SJCRH30 (cell line): ENCODE data around the gene TAX1BP1. TPM values are rescaled to one million over a fixed set of nuclear protein-coding genes. Genes with fewer than 3 reads are reported as not detected.

Source experiments
- DNase-seq, 2 experiments: peaks; one replicate each; pipeline ENCODE4 v3.0.0-alpha.2; 2015 to 2020
- H3K27ac ChIP-seq: fragments of 250-450 bp; sonication (Bioruptor Pico); 2 replicates; pipeline ENCODE4 v1.5.1; 2020; ENCODE audit warnings: mild to moderate bottlenecking, moderate library complexity
- H3K27me3 ChIP-seq: fragments of 250-450 bp; sonication (Bioruptor Pico); 2 replicates; pipeline ENCODE4 v1.5.1; 2020; ENCODE audit warnings: mild to moderate bottlenecking, moderate library complexity
- H3K36me3 ChIP-seq: fragments of 250-450 bp; sonication (Bioruptor Pico); 2 replicates; pipeline ENCODE4 v1.5.1; 2020; ENCODE audit warnings: mild to moderate bottlenecking, moderate library complexity
- H3K4me1 ChIP-seq: fragments of 250-450 bp; sonication (Bioruptor Pico); 2 replicates; pipeline ENCODE4 v1.5.1; 2020; ENCODE audit warnings: mild to moderate bottlenecking, moderate library complexity
- H3K4me3 ChIP-seq: fragments of 250-450 bp; sonication (Bioruptor Pico); 2 replicates; pipeline ENCODE4 v1.5.1; 2020; ENCODE audit warnings: mild to moderate bottlenecking, moderate library complexity
- H3K9me3 ChIP-seq: fragments of 250-450 bp; sonication (Bioruptor Pico); replicated peaks from 2 replicates; pipeline ENCODE4 v1.5.1; 2020; ENCODE audit warnings: mild to moderate bottlenecking, moderate library complexity
- total RNA-seq: library from RNA; depleted of rRNA; stranded (reverse); fragments of >200 nt; shearing (Covaris generic); gene quantifications from 2 replicates; pipeline ENCODE4 v1.2.3, GENCODE V29; 2014; rRNA removed

The TAX1BP1 gene
- 79.6 and 93.3 TPM in 2 replicates for total RNA-seq

DNA sequence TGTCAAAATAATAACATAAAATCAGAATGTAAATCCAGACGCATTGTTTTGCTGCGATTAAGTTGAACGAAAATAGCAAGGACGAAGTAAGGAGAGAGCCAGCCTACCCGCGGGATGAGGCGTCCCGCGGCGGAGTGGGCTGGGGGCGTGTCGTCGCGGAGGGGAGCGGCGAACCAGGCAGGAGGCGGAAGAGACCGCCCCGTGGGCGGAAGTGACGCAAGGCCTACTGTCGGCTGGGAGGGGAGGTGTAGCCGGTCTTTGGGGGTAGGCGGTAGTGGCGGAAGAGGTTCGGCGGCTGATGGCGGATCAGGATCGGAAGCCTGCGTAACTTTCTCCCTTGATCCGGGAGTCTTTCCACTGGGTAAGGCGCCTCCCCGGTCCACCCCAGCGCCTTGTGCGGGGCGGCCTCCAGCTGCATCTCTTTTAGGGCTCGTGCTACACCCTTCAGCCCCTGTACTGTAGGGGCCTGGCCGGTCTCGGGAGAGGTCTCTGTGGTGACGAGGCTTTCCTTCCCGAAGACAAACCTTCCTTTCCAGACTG lies at the start of gene TAX1BP1:
TAX1BP1 (plus strand) TSS at position 254 of the 540 bp plus-strand sequence. CDS start 8,363 bp downstream, outside the sequence.
- no peaks in the 10 kb centered on the region for H3K27me3 ChIP-seq
- peak within 1 kb of the TSS; percentile 95 for H3K4me3 ChIP-seq
- peak within 1 kb of the TSS; percentile 76 for H3K27ac ChIP-seq
- no peaks in the 10 kb centered on the region for H3K9me3 ChIP-seq
- H3K4me1 ChIP-seq = peaks cover 6% of the 10 kb centered on the region; the same call in 1 of the 2 replicates
- no peaks in the 10 kb centered on the region for H3K36me3 ChIP-seq
- DNase-seq = peak; percentile 94 to 96

GRCh38 chr7:27690649-27691048 lies 49.3 kb upstream of the TAX1BP1 start:
- Histone ChIP-seq H3K27me3 (no peaks in the 10 kb centered on the region), H3K27ac (no peak overlapping the region), H3K36me3 (no peaks in the 10 kb centered on the region), H3K4me3 (no peak overlapping the region), H3K9me3 (no peaks in the 10 kb centered on the region), H3K4me1 (no peaks in the 10 kb centered on the region)
- DNase-seq = no peak

- DNase-seq = no peak
- 0 out of 2 replicates have a peak, but pooled peaks cover 2% of the 10 kb centered on the region for H3K36me3 ChIP-seq
Observed at GRCh38 chr7:27693794-27694193, 46.2 kb upstream of the TAX1BP1 start.

DNA sequence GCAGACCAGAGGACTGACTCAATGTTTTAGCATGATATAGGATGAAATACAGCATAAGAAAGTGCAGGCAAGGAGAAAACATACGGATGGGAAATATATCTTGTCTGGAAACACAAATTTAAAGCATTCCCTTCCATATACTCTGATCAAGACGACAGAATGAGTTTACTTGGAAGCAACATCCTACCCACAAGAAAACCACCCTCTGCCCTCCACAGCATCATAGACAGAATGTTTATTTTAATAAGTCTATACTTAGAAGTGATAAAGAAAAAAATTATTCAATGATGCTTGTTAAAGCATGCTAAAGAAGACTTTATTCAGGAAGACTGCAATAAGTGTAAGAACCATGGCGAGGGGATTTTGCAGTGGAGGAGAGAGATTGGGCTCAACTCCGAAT lies 44.9 kb upstream of the TAX1BP1 start:
- H3K4me3 ChIP-seq = no peak overlapping the region
- H3K36me3 ChIP-seq = 0 out of 2 replicates have a peak, but pooled peaks cover 2% of the 10 kb centered on the region
- no peak for DNase-seq
- H3K27ac ChIP-seq = no peak overlapping the region
- no peaks in the 10 kb centered on the region for H3K27me3 ChIP-seq
- no peaks in the 10 kb centered on the region for H3K9me3 ChIP-seq
- no peaks in the 10 kb centered on the region for H3K4me1 ChIP-seq

More at GRCh38 chr7:27693794-27694193, 46.2 kb upstream of the TAX1BP1 start:
- Histone ChIP-seq H3K4me1 (no peaks in the 10 kb centered on the region), H3K4me3 (no peak overlapping the region), H3K27me3 (no peaks in the 10 kb centered on the region), H3K27ac (no peak overlapping the region), H3K9me3 (no peaks in the 10 kb centered on the region)

DNA sequence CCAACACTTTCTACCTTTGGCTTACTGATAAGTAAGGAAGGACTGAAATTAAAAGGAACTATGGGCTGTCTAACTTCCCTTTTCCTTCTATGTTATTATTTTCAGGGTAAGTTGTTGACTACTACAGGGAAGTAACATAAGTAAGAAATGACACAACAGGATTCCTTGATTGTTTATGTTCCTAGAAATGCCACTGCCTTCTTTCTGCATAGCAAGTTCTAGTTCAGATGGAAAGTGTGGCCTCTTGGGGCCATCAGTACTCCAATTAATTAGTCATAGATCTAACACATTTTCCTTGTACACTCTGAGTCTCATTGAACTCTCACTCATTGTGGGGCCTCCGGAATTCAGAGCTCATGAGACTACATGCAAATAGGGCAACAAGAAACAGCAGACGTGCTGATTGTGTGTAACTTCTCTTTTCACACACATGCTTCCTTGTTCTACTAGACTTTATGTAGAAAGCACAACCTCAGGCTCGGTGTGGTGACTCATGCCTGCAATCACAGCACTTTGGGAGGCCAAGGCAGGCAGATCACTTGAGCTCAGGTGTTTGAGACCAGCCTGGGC lies 42.0 kb upstream of the TAX1BP1 start:
- no peak for DNase-seq
- Histone ChIP-seq H3K27me3 (no peaks in the 10 kb centered on the region), H3K4me1 (no peaks in the 10 kb centered on the region), H3K9me3 (no peaks in the 10 kb centered on the region), H3K36me3 (0 out of 2 replicates have a peak, but pooled peaks cover 2% of the 10 kb centered on the region), H3K27ac (no peak overlapping the region), H3K4me3 (no peak overlapping the region)

GRCh38 chr7:27699751-27700150 lies 40.2 kb upstream of the TAX1BP1 start:
- Histone ChIP-seq H3K27ac (no peak overlapping the region), H3K9me3 (no peaks in the 10 kb centered on the region), H3K36me3 (0 out of 2 replicates have a peak, but pooled peaks cover 2% of the 10 kb centered on the region), H3K4me3 (no peak overlapping the region), H3K27me3 (no peaks in the 10 kb centered on the region), H3K4me1 (no peaks in the 10 kb centered on the region)
- DNase-seq = no peak

DNA sequence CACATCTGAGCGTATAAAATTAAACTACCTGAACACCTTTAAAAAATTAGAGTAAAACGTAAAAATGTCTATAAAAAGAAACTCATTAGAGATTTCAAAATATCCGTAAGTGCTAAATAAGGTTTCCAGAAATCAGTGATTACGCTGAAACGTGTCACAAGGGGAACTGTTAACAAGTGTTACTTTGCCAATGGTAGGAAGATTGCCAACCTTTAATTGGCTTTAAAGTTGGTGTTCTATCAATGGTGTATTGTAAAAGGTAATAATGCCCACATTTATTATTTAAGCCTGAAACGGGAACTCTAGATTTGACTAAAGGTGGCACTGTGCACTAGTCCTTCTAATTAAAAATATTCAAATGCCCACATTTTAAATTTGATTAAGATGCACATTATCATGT lies 39.5 kb upstream of the TAX1BP1 start:
- no peak overlapping the region for H3K27ac ChIP-seq
- H3K9me3 ChIP-seq = no peaks in the 10 kb centered on the region

DNA sequence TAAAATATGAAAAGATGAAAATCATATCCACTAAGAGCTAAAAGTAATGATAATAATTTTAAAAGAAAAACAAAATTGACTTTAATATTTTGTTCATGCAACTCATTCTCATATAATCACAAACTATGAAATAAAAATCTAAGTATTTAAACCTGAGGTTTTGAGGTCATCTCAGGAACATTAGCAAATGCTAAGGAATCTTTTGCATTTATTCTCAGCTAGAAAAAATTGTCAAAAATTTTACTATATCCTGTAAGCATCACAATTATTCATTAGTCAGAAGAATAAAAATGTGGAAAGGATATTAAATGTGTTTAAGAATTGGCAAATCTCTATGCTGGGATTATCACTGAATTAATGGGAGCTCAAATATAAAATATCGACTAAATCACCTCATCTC lies 36.8 kb upstream of the TAX1BP1 start:
- Histone ChIP-seq H3K9me3 (no peaks in the 10 kb centered on the region), H3K36me3 (no peaks in the 10 kb centered on the region), H3K27ac (no peak overlapping the region), H3K4me3 (no peak overlapping the region), H3K4me1 (no peaks in the 10 kb centered on the region), H3K27me3 (no peaks in the 10 kb centered on the region)
- no peak for DNase-seq

More for the DNA sequence above, 39.5 kb upstream of the TAX1BP1 start:
- Histone ChIP-seq H3K36me3 (0 out of 2 replicates have a peak, but pooled peaks cover 2% of the 10 kb centered on the region), H3K4me1 (no peaks in the 10 kb centered on the region), H3K4me3 (no peak overlapping the region), H3K27me3 (no peaks in the 10 kb centered on the region)
- no peak for DNase-seq

DNA sequence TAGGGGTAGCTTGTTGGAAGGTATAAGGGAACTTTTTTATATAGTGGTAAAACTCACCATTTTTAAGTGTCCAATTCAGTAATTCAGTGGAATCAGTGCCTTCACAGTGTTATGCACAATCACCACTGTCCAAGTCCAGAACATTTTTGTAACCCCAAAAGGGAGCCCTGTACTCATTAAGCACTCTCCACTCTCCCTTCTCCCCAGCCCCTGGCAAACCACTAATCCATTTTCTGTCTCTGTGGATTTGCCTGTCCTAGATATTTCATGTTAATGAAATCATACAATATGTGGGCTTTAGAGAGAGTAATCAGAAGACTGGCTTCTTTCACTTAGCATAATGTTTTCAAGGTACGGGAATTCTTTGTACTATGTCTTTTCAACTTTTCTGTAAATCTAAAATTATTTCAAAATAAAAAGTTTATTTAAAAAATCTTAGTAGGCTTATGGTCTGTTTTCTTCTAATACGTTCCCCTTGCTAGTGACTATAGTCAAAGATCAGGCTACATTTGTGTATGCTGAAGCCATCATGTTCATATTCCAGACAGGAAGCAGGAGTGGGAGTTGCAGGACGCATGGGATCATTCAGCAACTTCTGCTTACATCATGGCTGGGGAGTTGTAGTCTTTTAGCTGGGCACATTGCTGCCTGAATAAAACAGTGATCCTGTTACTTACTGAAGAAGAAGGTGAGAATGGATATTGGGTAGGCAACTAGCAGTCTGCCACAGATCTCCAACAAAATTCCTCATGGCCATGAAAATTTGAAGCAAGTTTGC lies 35.4 kb upstream of the TAX1BP1 start:
- Histone ChIP-seq H3K27ac (no peak overlapping the region), H3K9me3 (no peaks in the 10 kb centered on the region), H3K4me3 (no peak overlapping the region), H3K27me3 (no peaks in the 10 kb centered on the region), H3K36me3 (no peaks in the 10 kb centered on the region), H3K4me1 (no peaks in the 10 kb centered on the region)
- DNase-seq = no peak

- Histone ChIP-seq H3K4me1 (no peaks in the 10 kb centered on the region), H3K27ac (no peak overlapping the region), H3K4me3 (no peak overlapping the region), H3K9me3 (no peaks in the 10 kb centered on the region), H3K27me3 (no peaks in the 10 kb centered on the region), H3K36me3 (no peaks in the 10 kb centered on the region)
- DNase-seq = no peak
Observed at GRCh38 chr7:27705200-27705594, 34.8 kb upstream of the TAX1BP1 start.

DNA sequence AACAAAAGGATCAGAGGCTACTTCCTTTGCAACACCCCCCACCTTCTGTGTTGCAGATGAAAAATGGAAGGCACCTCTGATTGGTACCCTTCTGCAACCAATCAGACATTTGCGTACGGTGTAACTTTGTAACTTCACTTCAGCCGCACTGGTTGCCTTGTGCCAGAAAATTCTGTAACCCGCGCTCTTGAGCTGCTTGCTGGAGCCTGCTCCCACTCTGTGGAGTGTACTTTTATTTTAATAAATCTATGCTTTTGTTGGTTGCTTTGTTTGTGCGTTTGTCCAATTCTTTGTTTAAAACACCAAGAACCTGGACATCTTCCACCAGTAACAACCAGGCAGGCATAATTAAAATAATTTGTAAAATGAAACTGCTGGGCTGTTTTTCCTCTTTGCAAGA lies 31.5 kb upstream of the TAX1BP1 start:
- Histone ChIP-seq H3K4me1 (no peaks in the 10 kb centered on the region), H3K4me3 (no peak overlapping the region), H3K9me3 (no peaks in the 10 kb centered on the region), H3K27ac (no peak overlapping the region), H3K27me3 (no peaks in the 10 kb centered on the region), H3K36me3 (no peaks in the 10 kb centered on the region)
- no peak for DNase-seq

DNA sequence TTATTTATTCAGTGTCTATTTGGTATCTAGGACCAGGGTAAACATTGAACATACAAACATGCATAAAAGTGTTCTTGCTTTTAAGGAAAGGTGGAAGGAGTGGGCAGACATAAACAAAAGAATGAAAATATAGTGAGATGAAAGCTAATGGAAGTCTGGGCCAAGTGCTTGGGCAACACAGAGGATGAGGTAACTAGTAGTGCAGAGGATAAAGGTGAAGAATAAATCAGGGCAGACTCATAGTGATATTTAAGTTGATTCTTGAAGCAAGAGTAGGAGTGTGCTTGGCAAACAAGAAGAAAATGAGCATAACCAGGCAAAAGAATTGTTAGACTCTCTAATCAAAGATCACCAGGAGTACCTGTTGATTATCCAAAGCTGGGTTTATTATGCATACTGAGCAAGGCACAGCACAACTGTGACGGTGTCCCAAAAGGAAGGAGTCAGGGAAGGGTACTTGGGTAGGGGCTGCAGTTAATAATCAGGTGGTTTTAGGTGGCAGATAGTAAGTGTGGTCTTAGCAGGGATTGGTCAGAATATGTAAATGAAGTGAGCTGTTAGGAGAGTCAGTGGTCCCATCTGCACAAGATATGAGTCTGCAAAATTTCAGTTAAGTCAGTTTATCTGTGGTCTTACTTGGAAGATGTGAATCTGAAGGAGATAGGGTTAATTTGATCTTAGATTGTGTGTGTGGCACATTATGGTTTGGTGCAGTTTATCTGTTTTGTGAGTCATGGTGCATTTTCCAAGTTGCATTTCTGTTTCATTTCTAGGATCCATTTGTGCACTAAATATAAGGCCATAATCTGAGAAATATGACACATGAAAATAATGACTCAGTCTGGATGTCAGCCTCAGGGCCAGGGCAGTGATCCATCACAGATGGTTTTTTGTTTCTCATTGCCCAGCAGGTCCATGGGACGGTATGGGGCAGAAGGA lies 30.6 kb upstream of the TAX1BP1 start:
- no peak overlapping the region for H3K27ac ChIP-seq
- no peak for DNase-seq

GRCh38 chr7:27712217-27712616 lies 27.7 kb upstream of the TAX1BP1 start:
- Histone ChIP-seq H3K27ac (no peak overlapping the region), H3K9me3 (no peaks in the 10 kb centered on the region), H3K36me3 (no peaks in the 10 kb centered on the region), H3K4me1 (no peaks in the 10 kb centered on the region), H3K4me3 (no peak overlapping the region), H3K27me3 (no peaks in the 10 kb centered on the region)
- no peak for DNase-seq

More for the DNA sequence above, 30.6 kb upstream of the TAX1BP1 start:
- no peak overlapping the region for H3K4me3 ChIP-seq
- no peaks in the 10 kb centered on the region for H3K27me3 ChIP-seq
- no peaks in the 10 kb centered on the region for H3K9me3 ChIP-seq
- no peaks in the 10 kb centered on the region for H3K4me1 ChIP-seq
- no peaks in the 10 kb centered on the region for H3K36me3 ChIP-seq

GRCh38 chr7:27714831-27715444 lies 25.0 kb upstream of the TAX1BP1 start:
- Histone ChIP-seq H3K9me3 (no peaks in the 10 kb centered on the region), H3K27ac (no peak overlapping the region), H3K36me3 (no peaks in the 10 kb centered on the region), H3K4me1 (no peaks in the 10 kb centered on the region), H3K4me3 (no peak overlapping the region), H3K27me3 (no peaks in the 10 kb centered on the region)
- peak in 1 of 2 experiments; percentile 25 for DNase-seq
